K562 (cell line): ENCODE results near the gene EZH1. TPM values are rescaled to one million over a fixed set of nuclear protein-coding genes. Genes with fewer than 3 reads are reported as not detected.

Experiments
- E4F1 ChIP-seq: fragments of 250-450 bp; sonication (Bioruptor Pico); IDR thresholded peaks from 2 replicates; pipeline ENCODE4 v1.5.0; 2021; ENCODE audit warnings: mild to moderate bottlenecking, borderline replicate concordance
- ELF1 ChIP-seq: fragments of 200-800 bp; sonication (Bioruptor generic); IDR thresholded peaks from 2 replicates; pipeline ENCODE4 v1.6.1; 2016; ENCODE audit warnings: missing genetic modification characterization, missing compliant biosample characterization
- ELF2 ChIP-seq: fragments of 250-450 bp; sonication (Bioruptor Pico); IDR thresholded peaks from 2 replicates; pipeline ENCODE4 v1.5.0; 2021; ENCODE audit warnings: mild to moderate bottlenecking
- GTF2F1 ChIP-seq: IDR thresholded peaks from 2 replicates; pipeline ENCODE4 v1.6.1; 2011; ENCODE audit warnings: low read depth, low read length, improper control_type of control experiment
- HMG20A ChIP-seq: fragments of 450-650 bp; formaldehyde crosslinking; conservative IDR thresholded peaks from 2 replicates; pipeline ENCODE4 v1.4.0; 2020; ENCODE audit warnings: mild to moderate bottlenecking, mixed read lengths
- MTA3 ChIP-seq: fragments of 450-650 bp; formaldehyde crosslinking; IDR thresholded peaks from 2 replicates; pipeline ENCODE4 v1.6.1; 2017; ENCODE audit warnings: mild to moderate bottlenecking, borderline replicate concordance
- PBX2 ChIP-seq, 2 experiments: IDR thresholded peaks in 1 of 2; conservative IDR thresholded peaks in 1 of 2; 2 replicates each; pipeline ENCODE4 v1.6.1; 2016; ENCODE audit warnings: low read depth in 2 of 2, mild to moderate bottlenecking in 1 of 2, missing compliant biosample characterization in 1 of 2, missing genetic modification characterization in 1 of 2, moderate library complexity in 1 of 2
- PCBP2 ChIP-seq: fragments of 200-400 bp; formaldehyde crosslinking; IDR thresholded peaks from 2 replicates; pipeline ENCODE4 v1.6.1; 2018; ENCODE audit warnings: low read length, low read depth, mild to moderate bottlenecking, moderate library complexity; ENCODE audit not compliant: poor library complexity, severe bottlenecking
- POLR2AphosphoS5 ChIP-seq: IDR thresholded peaks from 2 replicates; pipeline ENCODE4 v1.6.1; 2011; ENCODE audit warnings: mild to moderate bottlenecking, low read depth, low read length, moderate library complexity; ENCODE audit not compliant: control insufficient read depth, insufficient read depth
- SRSF3 ChIP-seq: fragments of 200-400 bp; formaldehyde crosslinking; IDR thresholded peaks from 2 replicates; pipeline ENCODE4 v1.6.1; 2016; ENCODE audit warnings: mild to moderate bottlenecking, low read length, moderate library complexity; ENCODE audit not compliant: insufficient read depth
- SRSF9 ChIP-seq: fragments of 200-400 bp; formaldehyde crosslinking; IDR thresholded peaks from 2 replicates; pipeline ENCODE4 v1.6.1; 2017; ENCODE audit warnings: low read depth, low read length, borderline replicate concordance
- TFAP4 ChIP-seq: sonication (generic); formaldehyde crosslinking; IDR thresholded peaks from 2 replicates; pipeline ENCODE4 v1.8.0; 2022; ENCODE audit warnings: missing genetic modification reagents, mild to moderate bottlenecking, moderate library complexity, borderline replicate concordance
- ZBTB43 ChIP-seq: sonication (generic); formaldehyde crosslinking; IDR thresholded peaks from 2 replicates; pipeline ENCODE4 v1.8.0; 2023; ENCODE audit warnings: mild to moderate bottlenecking, missing genetic modification reagents
- ZKSCAN1 ChIP-seq: fragments of 150-350 bp; IDR thresholded peaks from 2 replicates; pipeline ENCODE4 v1.6.1; 2016; ENCODE audit warnings: low read depth, low read length
- ZNF239 ChIP-seq: fragments of 250-450 bp; sonication (Bioruptor Pico); IDR thresholded peaks from 2 replicates; pipeline ENCODE4 v1.4.0; 2020; ENCODE audit warnings: mild to moderate bottlenecking
- ZNF280B ChIP-seq: fragments of 250-450 bp; sonication (Bioruptor Pico); IDR thresholded peaks from 2 replicates; pipeline ENCODE4 v1.5.1; 2021; ENCODE audit warnings: mild to moderate bottlenecking
- ZNF586 ChIP-seq: fragments of 450-650 bp; formaldehyde crosslinking; conservative IDR thresholded peaks from 2 replicates; pipeline ENCODE4 v1.4.0; 2020; ENCODE audit warnings: mild to moderate bottlenecking, moderate library complexity
- ZNF79 ChIP-seq: fragments of 250-450 bp; sonication (Bioruptor Pico); IDR thresholded peaks from 2 replicates; pipeline ENCODE4 v1.4.0; 2020; ENCODE audit warnings: low read depth, mild to moderate bottlenecking, moderate library complexity
- polyA plus RNA-seq, 8 experiments: library from polyadenylated mRNA; depleted of rRNA in 4 of 8; stranded (reverse) in 5 of 8; unstranded in 3 of 8; fragments of >200 nt; fragmentation: Nextera tagmentation in 2 of 8; fragmentation: Illumina TruSeq in 1 of 8; extraction: Ambion mirVana in 2 of 8; extraction: Trizol in 1 of 8; gene quantifications; 2 replicates each; pipeline versions ENCODE4 v1.2.1 to v1.2.3, GENCODE V29; 2011 to 2014; ENCODE audit warnings: inconsistent platforms in 1 of 8, missing spikeins in 1 of 8
- total RNA-seq, 7 experiments: library from RNA; depleted of rRNA in 6 of 7; stranded (reverse); fragments of >200 nt in 6 of 7; fragmentation: Illumina TruSeq in 2 of 7; extraction: Trizol in 2 of 7; gene quantifications; 2 replicates each; pipeline versions ENCODE4 v1.2.1 to v1.2.3, GENCODE V29; 2011 to 2021; ENCODE audit warnings: low replicate concordance in 1 of 7

Gene EZH1
- total and polyA plus RNA-seq, 9 of the 15 experiments (the other 6 are each of a cell fraction or from before 2014, with no cell fraction given) = 8.6 to 40.8 (median 22.9) TPM

GRCh38 chr17:42750739-42751344 lies 6.0 kb upstream of the EZH1 start (continued):
- TF ChIP-seq POLR2AphosphoS5 (peak; percentile 84), SRSF3 (no peak), ELF2 (CRISPR knock-in tag) (no peak), ZNF79 (CRISPR knock-in tag) (no peak), PCBP2 (no peak), TFAP4 (no peak), ZNF239 (0 out of 2 replicates have a peak, but pooled peaks have one; percentile 19), HMG20A (no peak), ZNF280B (CRISPR knock-in tag) (no peak), GTF2F1 (no peak), ZKSCAN1 (no peak), ZNF586 (CRISPR knock-in tag) (no peak), ZBTB43 (no peak), SRSF9 (no peak), PBX2 (CRISPR knock-in tag; IDR thresholded peaks at IDR 0.05; ENCODE audit: low read depth) (no peak), PBX2 (tag; conservative IDR thresholded peaks at IDR 0.05; ENCODE audit: low read depth) (no peak), E4F1 (CRISPR knock-in tag) (no peak), ELF1 (no peak), MTA3 (no peak)
